GM12878 (cell line): ENCODE results near the gene MND1. TPM values are rescaled to one million over a fixed set of nuclear protein-coding genes. Genes with fewer than 3 reads are reported as not detected.

Experiments used
- JUND ChIP-seq: IDR thresholded peaks from 2 replicates; pipeline ENCODE4 v1.6.1; 2012; ENCODE audit warnings: low read depth, mild to moderate bottlenecking, low read length, improper control_type of control experiment, moderate library complexity
- MYC ChIP-seq: IDR thresholded peaks from 2 replicates; pipeline ENCODE4 v1.6.1; 2011; ENCODE audit warnings: mild to moderate bottlenecking, low read length, moderate library complexity, inconsistent platforms; ENCODE audit not compliant: insufficient read depth, insufficient replicate concordance, insufficient read length, severe bottlenecking
- SREBF1 ChIP-seq: IDR thresholded peaks from 2 replicates; pipeline ENCODE4 v1.6.1; 2012; ENCODE audit warnings: mild to moderate bottlenecking, low read length
- polyA plus RNA-seq, 11 experiments: library from polyadenylated mRNA; depleted of rRNA in 4 of 11; unstranded in 6 of 11; stranded (reverse) in 5 of 11; fragments of >200 nt; fragmentation: Nextera tagmentation in 4 of 11; fragmentation: Illumina TruSeq in 1 of 11; extraction: Ambion mirVana in 4 of 11; extraction: Trizol in 1 of 11; gene quantifications; 1 replicate in 1 of 11; 2 replicates in 10 of 11; pipeline versions ENCODE4 v1.2.1 to v1.2.3, GENCODE V29; 2011 to 2016; ENCODE audit warnings: inconsistent platforms in 2 of 11, missing spikeins in 2 of 11, low read depth in 1 of 11
- total RNA-seq, 4 experiments: library from RNA; depleted of rRNA in 3 of 4; stranded (reverse); fragments of >200 nt in 3 of 4; fragmentation: Illumina TruSeq in 1 of 4; extraction: Trizol in 1 of 4; gene quantifications; 2 replicates each; pipeline versions ENCODE4 v1.2.1 to v1.2.3, GENCODE V29; 2013 to 2021
- TF ChIP-seq, protein P1 (sequence below), 3 experiments: IDR thresholded peaks in 2 of 3; conservative IDR thresholded peaks in 1 of 3; 2 replicates each; pipeline ENCODE4 v1.5.1; 2011; ENCODE audit warnings: low read depth in 3 of 3, low read length in 3 of 3, mild to moderate bottlenecking in 3 of 3, control low read depth in 2 of 3, moderate library complexity in 2 of 3, inconsistent platforms in 1 of 3, mixed read lengths in 1 of 3; ENCODE audit not compliant: control insufficient read depth in 2 of 3, insufficient read depth in 1 of 3; ENCODE audit errors: extremely low read depth in 1 of 3
- TF ChIP-seq, protein P2 (sequence below): IDR thresholded peaks from 2 replicates; pipeline ENCODE4 v1.6.1; 2012; ENCODE audit warnings: low read depth, low read length, improper control_type of control experiment
- TF ChIP-seq, protein P3 (sequence below): fragments of 450-650 bp; IDR thresholded peaks from 2 replicates; pipeline ENCODE4 v1.6.1; 2017; ENCODE audit warnings: mild to moderate bottlenecking, moderate library complexity
- TF ChIP-seq, protein P4 (sequence below): IDR thresholded peaks from 2 replicates; pipeline ENCODE4 v1.6.1; 2011; ENCODE audit warnings: low read depth, mild to moderate bottlenecking, low read length, moderate library complexity, borderline replicate concordance; ENCODE audit errors: extremely low read depth

The MND1 gene
- total and polyA plus RNA-seq, 10 of the 15 experiments (the other 5 are each of a cell fraction or from before 2014, with no cell fraction given), result 17.7 to 58.1 (median 47.3) TPM

DNA sequence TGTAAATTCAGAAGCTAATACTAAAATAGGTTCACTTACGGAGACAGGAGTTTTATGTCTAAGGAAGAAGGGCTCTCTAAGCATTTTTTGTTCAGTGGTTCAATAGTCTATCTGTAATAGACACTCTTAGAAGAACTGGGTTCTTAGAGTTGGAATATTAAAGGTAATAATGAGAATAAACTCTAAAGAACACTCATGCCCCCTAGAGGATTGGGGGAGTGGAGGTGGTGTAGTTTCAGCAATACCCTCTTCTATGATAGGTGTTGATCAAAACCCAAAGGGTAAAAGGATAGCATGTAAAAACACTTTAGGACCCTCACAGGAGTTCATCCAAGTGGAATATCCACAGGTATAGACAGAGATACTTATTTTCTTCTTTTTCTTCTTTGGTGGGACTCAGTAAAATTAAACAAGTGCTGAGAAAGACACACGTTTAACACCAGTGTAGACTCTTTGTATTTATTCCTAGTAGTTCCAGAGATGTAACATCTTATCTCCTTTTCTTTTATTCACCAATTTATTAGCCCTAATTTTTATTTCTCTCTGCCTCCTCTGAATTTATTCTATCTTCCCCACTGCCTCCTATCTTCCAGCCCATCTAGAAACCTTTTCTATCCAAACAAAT, 25.7 kb upstream of the MND1 start (continued):
- no peak for TF ChIP-seq JUND
- TF ChIP-seq MYC, result no peak
- TF ChIP-seq, protein P1, sequence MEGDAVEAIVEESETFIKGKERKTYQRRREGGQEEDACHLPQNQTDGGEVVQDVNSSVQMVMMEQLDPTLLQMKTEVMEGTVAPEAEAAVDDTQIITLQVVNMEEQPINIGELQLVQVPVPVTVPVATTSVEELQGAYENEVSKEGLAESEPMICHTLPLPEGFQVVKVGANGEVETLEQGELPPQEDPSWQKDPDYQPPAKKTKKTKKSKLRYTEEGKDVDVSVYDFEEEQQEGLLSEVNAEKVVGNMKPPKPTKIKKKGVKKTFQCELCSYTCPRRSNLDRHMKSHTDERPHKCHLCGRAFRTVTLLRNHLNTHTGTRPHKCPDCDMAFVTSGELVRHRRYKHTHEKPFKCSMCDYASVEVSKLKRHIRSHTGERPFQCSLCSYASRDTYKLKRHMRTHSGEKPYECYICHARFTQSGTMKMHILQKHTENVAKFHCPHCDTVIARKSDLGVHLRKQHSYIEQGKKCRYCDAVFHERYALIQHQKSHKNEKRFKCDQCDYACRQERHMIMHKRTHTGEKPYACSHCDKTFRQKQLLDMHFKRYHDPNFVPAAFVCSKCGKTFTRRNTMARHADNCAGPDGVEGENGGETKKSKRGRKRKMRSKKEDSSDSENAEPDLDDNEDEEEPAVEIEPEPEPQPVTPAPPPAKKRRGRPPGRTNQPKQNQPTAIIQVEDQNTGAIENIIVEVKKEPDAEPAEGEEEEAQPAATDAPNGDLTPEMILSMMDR (IDR thresholded peaks at IDR 0.05 in 2 of 3, conservative IDR thresholded peaks at IDR 0.05 in 1 of 3; ENCODE audit: control insufficient read depth in 2 of 3, extremely low read depth in 1 of 3, insufficient read depth in 1 of 3, low read depth in 3 of 3, low read length in 3 of 3), result peak; percentile 62 to 68 (median 66)
- no peak for TF ChIP-seq SREBF1
- TF ChIP-seq, protein P2, sequence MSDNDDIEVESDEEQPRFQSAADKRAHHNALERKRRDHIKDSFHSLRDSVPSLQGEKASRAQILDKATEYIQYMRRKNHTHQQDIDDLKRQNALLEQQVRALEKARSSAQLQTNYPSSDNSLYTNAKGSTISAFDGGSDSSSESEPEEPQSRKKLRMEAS, result no peak
- TF ChIP-seq, protein P3, sequence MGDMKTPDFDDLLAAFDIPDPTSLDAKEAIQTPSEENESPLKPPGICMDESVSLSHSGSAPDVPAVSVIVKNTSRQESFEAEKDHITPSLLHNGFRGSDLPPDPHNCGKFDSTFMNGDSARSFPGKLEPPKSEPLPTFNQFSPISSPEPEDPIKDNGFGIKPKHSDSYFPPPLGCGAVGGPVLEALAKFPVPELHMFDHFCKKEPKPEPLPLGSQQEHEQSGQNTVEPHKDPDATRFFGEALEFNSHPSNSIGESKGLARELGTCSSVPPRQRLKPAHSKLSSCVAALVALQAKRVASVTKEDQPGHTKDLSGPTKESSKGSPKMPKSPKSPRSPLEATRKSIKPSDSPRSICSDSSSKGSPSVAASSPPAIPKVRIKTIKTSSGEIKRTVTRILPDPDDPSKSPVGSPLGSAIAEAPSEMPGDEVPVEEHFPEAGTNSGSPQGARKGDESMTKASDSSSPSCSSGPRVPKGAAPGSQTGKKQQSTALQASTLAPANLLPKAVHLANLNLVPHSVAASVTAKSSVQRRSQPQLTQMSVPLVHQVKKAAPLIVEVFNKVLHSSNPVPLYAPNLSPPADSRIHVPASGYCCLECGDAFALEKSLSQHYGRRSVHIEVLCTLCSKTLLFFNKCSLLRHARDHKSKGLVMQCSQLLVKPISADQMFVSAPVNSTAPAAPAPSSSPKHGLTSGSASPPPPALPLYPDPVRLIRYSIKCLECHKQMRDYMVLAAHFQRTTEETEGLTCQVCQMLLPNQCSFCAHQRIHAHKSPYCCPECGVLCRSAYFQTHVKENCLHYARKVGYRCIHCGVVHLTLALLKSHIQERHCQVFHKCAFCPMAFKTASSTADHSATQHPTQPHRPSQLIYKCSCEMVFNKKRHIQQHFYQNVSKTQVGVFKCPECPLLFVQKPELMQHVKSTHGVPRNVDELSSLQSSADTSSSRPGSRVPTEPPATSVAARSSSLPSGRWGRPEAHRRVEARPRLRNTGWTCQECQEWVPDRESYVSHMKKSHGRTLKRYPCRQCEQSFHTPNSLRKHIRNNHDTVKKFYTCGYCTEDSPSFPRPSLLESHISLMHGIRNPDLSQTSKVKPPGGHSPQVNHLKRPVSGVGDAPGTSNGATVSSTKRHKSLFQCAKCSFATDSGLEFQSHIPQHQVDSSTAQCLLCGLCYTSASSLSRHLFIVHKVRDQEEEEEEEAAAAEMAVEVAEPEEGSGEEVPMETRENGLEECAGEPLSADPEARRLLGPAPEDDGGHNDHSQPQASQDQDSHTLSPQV, result no peak
- TF ChIP-seq, protein P4, sequence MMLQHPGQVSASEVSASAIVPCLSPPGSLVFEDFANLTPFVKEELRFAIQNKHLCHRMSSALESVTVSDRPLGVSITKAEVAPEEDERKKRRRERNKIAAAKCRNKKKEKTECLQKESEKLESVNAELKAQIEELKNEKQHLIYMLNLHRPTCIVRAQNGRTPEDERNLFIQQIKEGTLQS, result no peak
